HCT116 (cell line): ENCODE measurements around the gene TTC33. TPM values are rescaled to one million over a fixed set of nuclear protein-coding genes. Genes with fewer than 3 reads are reported as not detected.

ENCODE experiments used
- ATAC-seq: fragments of 200-7000 bp; cut with Tn5 transposase; 2 replicates; pipeline ENCODE4 v1.9.1; 2020; ENCODE audit warnings: mild to moderate bottlenecking, moderate library complexity
- BruUV-seq: library from RNA; stranded (reverse); fragments of 400-500 nt; replicated peaks from 2 replicates; lab custom pipeline; 2021; lab: Mats Ljungman, UMichigan
- CTCF ChIA-PET: fragments of 300-600 bp; sonication (Branson Sonifier 250); formaldehyde crosslinking; loops from one replicate; lab custom pipeline; 2021; ENCODE audit warnings: antibody characterized with exemption; lab: Charles Lee
- POLR2A ChIA-PET: fragments of 300-600, 350-600 bp; sonication (Branson Sonifier 250); formaldehyde crosslinking; loops from one replicate; lab custom pipeline; 2021; ENCODE audit warnings: antibody characterized with exemption; lab: Charles Lee
- RAD21 ChIA-PET, 2 experiments: fragments of 300-600 bp; sonication (Branson Sonifier 250); formaldehyde crosslinking; loops; one replicate each; lab custom pipeline; 2023; ENCODE audit warnings: low total read pairs in 2 of 2; ENCODE audit not compliant: uncharacterized antibody in 2 of 2, unreplicated experiment in 2 of 2, low non-redundant PET in 1 of 2; lab: Charles Lee
- DNase-seq: peaks from one replicate; pipeline ENCODE4 v3.0.0-alpha.2; 2010; ENCODE audit warnings: low read depth, low spot score
- H2AFZ ChIP-seq: fragments of 200-600 bp; shearing (Covaris generic), sonication (generic); 2 replicates; pipeline ENCODE4 v1.6.1; 2017; ENCODE audit warnings: low read depth, mixed run types, mixed read lengths, antibody characterized with exemption, low read length; ENCODE audit not compliant: poor library complexity, severe bottlenecking
- H3K27ac ChIP-seq: 2 replicates; pipeline ENCODE4 v1.5.1; 2012; ENCODE audit warnings: low read depth, low read length
- H3K27me3 ChIP-seq: fragments of 200-600 bp; sonication (generic); 2 replicates; pipeline ENCODE4 v1.6.1; 2016; ENCODE audit warnings: mixed run types, low read length, mixed read lengths; ENCODE audit not compliant: insufficient read depth
- H3K36me3 ChIP-seq, 2 experiments: fragments of 200-500 bp in 1 of 2; fragments of 200-600 bp in 1 of 2; sonication (Bioruptor generic) in 1 of 2; sonication (generic) in 1 of 2; 2 replicates each; pipeline versions ENCODE4 v1.5.1 to v1.6.1; 2014 to 2016; ENCODE audit warnings: low read length in 2 of 2, inconsistent platforms in 1 of 2, mixed read lengths in 1 of 2, mixed run types in 1 of 2; ENCODE audit not compliant: insufficient read depth in 2 of 2, control insufficient read depth in 1 of 2
- H3K4me1 ChIP-seq, 2 experiments: fragments of 200-600 bp in 1 of 2; sonication (generic) in 1 of 2; 2 replicates each; pipeline versions ENCODE4 v1.5.1 to v1.6.1; 2012 to 2017; ENCODE audit warnings: low read length in 2 of 2, inconsistent platforms in 1 of 2, mild to moderate bottlenecking in 1 of 2, mixed read lengths in 1 of 2, mixed run types in 1 of 2, moderate library complexity in 1 of 2; ENCODE audit not compliant: insufficient read depth in 2 of 2, control insufficient read depth in 1 of 2
- H3K4me2 ChIP-seq: fragments of 200-600 bp; sonication (generic); 2 replicates; pipeline ENCODE4 v1.6.1; 2017; ENCODE audit warnings: mixed run types, low read length, mixed read lengths
- H3K4me3 ChIP-seq, 2 experiments: fragments of 200-600 bp in 1 of 2; sonication (generic) in 1 of 2; replicated peaks in 1 of 2; 2 replicates each; pipeline ENCODE4 v1.5.1; 2011 to 2016; ENCODE audit warnings: low read length in 2 of 2, control low read depth in 1 of 2, low read depth in 1 of 2, mild to moderate bottlenecking in 1 of 2, mixed read lengths in 1 of 2, mixed run types in 1 of 2
- H3K79me2 ChIP-seq: fragments of 200-600 bp; sonication (generic); 2 replicates; pipeline ENCODE4 v1.6.1; 2017; ENCODE audit warnings: mild to moderate bottlenecking, mixed run types, low read length, moderate library complexity, mixed read lengths; ENCODE audit not compliant: insufficient read depth
- H3K9ac ChIP-seq: fragments of 200-600 bp; sonication (generic); 2 replicates; pipeline ENCODE4 v1.6.1; 2016; ENCODE audit warnings: low read length, mixed read lengths
- H3K9me2 ChIP-seq: fragments of 200-600 bp; sonication (generic), shearing (Covaris generic); 2 replicates; pipeline ENCODE4 v1.6.1; 2017; ENCODE audit warnings: mixed run types, mild to moderate bottlenecking, moderate library complexity; ENCODE audit not compliant: insufficient read depth
- H3K9me3 ChIP-seq, 2 experiments: fragments of 200-500 bp in 1 of 2; fragments of 200-600 bp in 1 of 2; sonication (Bioruptor generic) in 1 of 2; sonication (generic) in 1 of 2; 2 replicates each; pipeline ENCODE4 v1.6.1; 2014 to 2017; ENCODE audit warnings: low read length in 2 of 2, mixed read lengths in 2 of 2, inconsistent platforms in 1 of 2, low read depth in 1 of 2, mild to moderate bottlenecking in 1 of 2, mixed run types in 1 of 2, moderate library complexity in 1 of 2; ENCODE audit not compliant: control insufficient read depth in 1 of 2, insufficient read depth in 1 of 2
- H4K20me1 ChIP-seq: fragments of 200-600 bp; sonication (generic), shearing (Covaris generic); 2 replicates; pipeline ENCODE4 v1.6.1; 2017; ENCODE audit warnings: mixed run types, mild to moderate bottlenecking, moderate library complexity; ENCODE audit not compliant: insufficient read depth
- ATF3 ChIP-seq: IDR thresholded peaks from 2 replicates; pipeline ENCODE4 v1.6.1; 2012
- CBX3 ChIP-seq: IDR thresholded peaks from 2 replicates; pipeline ENCODE4 v1.6.1; 2012; ENCODE audit warnings: low read depth
- CEBPB ChIP-seq: IDR thresholded peaks from 2 replicates; pipeline ENCODE4 v1.6.1; 2012; ENCODE audit warnings: low read depth
- CTCF ChIP-seq, 3 experiments: fragments of 200-600 bp in 1 of 3; sonication (generic) in 1 of 3; IDR thresholded peaks in 2 of 3; conservative IDR thresholded peaks in 1 of 3; 2 replicates each; pipeline ENCODE4 v1.5.1; 2012 to 2017; ENCODE audit warnings: low read depth in 2 of 3, low read length in 2 of 3, antibody characterized with exemption in 1 of 3, borderline replicate concordance in 1 of 3, control low read depth in 1 of 3, mild to moderate bottlenecking in 1 of 3, mixed read lengths in 1 of 3, mixed run types in 1 of 3, moderate library complexity in 1 of 3; ENCODE audit not compliant: insufficient read depth in 1 of 3
- EGR1 ChIP-seq: IDR thresholded peaks from 2 replicates; pipeline ENCODE4 v1.6.1; 2012; ENCODE audit warnings: low read depth
- ELF1 ChIP-seq: IDR thresholded peaks from 2 replicates; pipeline ENCODE4 v1.6.1; 2012; ENCODE audit warnings: low read depth, borderline replicate concordance
- EZH2 ChIP-seq: fragments of 200-600 bp; sonication (generic); IDR thresholded peaks from 2 replicates; pipeline ENCODE4 v1.6.1; 2017; ENCODE audit warnings: antibody characterized with exemption, mixed run types
- EZH2phosphoT487 ChIP-seq: fragments of 200-600 bp; IDR thresholded peaks from 2 replicates; pipeline ENCODE4 v1.6.1; 2018; ENCODE audit warnings: antibody characterized with exemption, borderline replicate concordance
- FOSL1 ChIP-seq: IDR thresholded peaks from 2 replicates; pipeline ENCODE4 v1.6.1; 2012; ENCODE audit warnings: low read depth
- JUND ChIP-seq: IDR thresholded peaks from 2 replicates; pipeline ENCODE4 v1.6.1; 2012
- MAX ChIP-seq: IDR thresholded peaks from 2 replicates; pipeline ENCODE4 v1.6.1; 2012
- POLR2AphosphoS5 ChIP-seq: IDR thresholded peaks from 2 replicates; pipeline ENCODE4 v1.6.1; 2011; ENCODE audit warnings: mild to moderate bottlenecking, low read depth, low read length, moderate library complexity
- RAD21 ChIP-seq: IDR thresholded peaks from 2 replicates; pipeline ENCODE4 v1.6.1; 2012; ENCODE audit warnings: low read depth, mild to moderate bottlenecking
- SIN3A ChIP-seq: IDR thresholded peaks from 2 replicates; pipeline ENCODE4 v1.6.1; 2012; ENCODE audit warnings: low read depth
- SRF ChIP-seq: IDR thresholded peaks from 2 replicates; pipeline ENCODE4 v1.6.1; 2012; ENCODE audit warnings: low read depth
- ZNF274 ChIP-seq: fragments of 200-500 bp; sonication (Bioruptor generic); IDR thresholded peaks from 2 replicates; pipeline ENCODE4 v1.6.1; 2014; ENCODE audit warnings: mild to moderate bottlenecking, low read depth, low read length, inconsistent platforms
- intact Hi-C: fragments of 100-400 bp; cut with micrococcal nuclease; formaldehyde crosslinking; loops from 2 replicates; pipeline ENCODE4 v1.10.0; 2022
- total RNA-seq: library from RNA; stranded (reverse); gene quantifications from one replicate; pipeline ENCODE4 v1.2.1, GENCODE V29; 2021; ENCODE audit not compliant: unreplicated experiment
- TF ChIP-seq, protein P1 (sequence below): IDR thresholded peaks from 2 replicates; pipeline ENCODE4 v1.6.1; 2011; ENCODE audit warnings: mild to moderate bottlenecking, low read length, moderate library complexity; ENCODE audit not compliant: insufficient replicate concordance; ENCODE audit errors: extremely low read depth
- TF ChIP-seq, protein P2 (sequence below): IDR thresholded peaks from 2 replicates; pipeline ENCODE4 v1.6.1; 2012; ENCODE audit warnings: low read depth

TTC33 gene
- total RNA-seq, 1 experiment from 2014 or later, result 14.5 TPM

DNA sequence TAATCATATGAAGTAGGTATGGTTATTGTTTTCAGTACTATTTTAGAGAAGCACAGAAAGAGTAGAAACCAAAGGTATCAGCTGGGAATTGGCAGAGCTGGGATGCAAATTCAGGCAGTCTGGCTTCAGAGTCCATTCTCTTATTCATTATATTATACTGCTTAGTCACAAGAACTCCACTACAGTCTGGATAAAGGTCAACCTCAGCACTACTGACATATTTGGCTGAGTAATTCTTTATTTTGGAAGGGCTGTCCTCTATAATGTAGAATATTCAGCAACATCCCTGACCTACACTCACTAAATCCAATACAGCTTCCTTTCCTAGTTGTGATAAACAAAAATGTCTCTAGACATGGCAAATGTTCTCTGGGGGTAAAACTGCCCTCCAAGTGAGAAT, 38.5 kb downstream of the TTC33 start:
- DNase-seq (no peak), ATAC-seq (no peak)
- no peaks in the 10 kb centered on the region for H4K20me1 ChIP-seq
- H3K9ac ChIP-seq, result no peak overlapping the region
- H3K4me2 ChIP-seq, result no peak overlapping the region
- no peaks in the 10 kb centered on the region for H3K27me3 ChIP-seq
- BruUV-seq, result no TSS peak
- H3K4me3 ChIP-seq, result no peak overlapping the region
- H3K4me1 ChIP-seq, result no peaks in the 10 kb centered on the region
- H3K9me3 ChIP-seq, result no peaks in the 10 kb centered on the region
- no peaks in the 10 kb centered on the region for H3K79me2 ChIP-seq
- ChIA-PET RAD21 (no interaction called here), POLR2A (no interaction called here), CTCF (no interaction called here)
- TF ChIP-seq CTCF (IDR thresholded peaks at IDR 0.05 in 2 of 3, conservative IDR thresholded peaks at IDR 0.05 in 1 of 3; ENCODE audit: borderline replicate concordance in 1 of 3, insufficient read depth in 1 of 3, low read depth in 2 of 3, low read length in 2 of 3), result no peak
- no peak for TF ChIP-seq EGR1
- TF ChIP-seq EZH2phosphoT487, result no peak
- TF ChIP-seq SIN3A, result no peak
- no peak for TF ChIP-seq EZH2
- no peak for TF ChIP-seq MAX
- TF ChIP-seq ZNF274, result no peak
- TF ChIP-seq POLR2AphosphoS5, result no peak
- TF ChIP-seq FOSL1, result no peak
- TF ChIP-seq RAD21, result no peak
- TF ChIP-seq JUND, result no peak
- TF ChIP-seq, protein P1, sequence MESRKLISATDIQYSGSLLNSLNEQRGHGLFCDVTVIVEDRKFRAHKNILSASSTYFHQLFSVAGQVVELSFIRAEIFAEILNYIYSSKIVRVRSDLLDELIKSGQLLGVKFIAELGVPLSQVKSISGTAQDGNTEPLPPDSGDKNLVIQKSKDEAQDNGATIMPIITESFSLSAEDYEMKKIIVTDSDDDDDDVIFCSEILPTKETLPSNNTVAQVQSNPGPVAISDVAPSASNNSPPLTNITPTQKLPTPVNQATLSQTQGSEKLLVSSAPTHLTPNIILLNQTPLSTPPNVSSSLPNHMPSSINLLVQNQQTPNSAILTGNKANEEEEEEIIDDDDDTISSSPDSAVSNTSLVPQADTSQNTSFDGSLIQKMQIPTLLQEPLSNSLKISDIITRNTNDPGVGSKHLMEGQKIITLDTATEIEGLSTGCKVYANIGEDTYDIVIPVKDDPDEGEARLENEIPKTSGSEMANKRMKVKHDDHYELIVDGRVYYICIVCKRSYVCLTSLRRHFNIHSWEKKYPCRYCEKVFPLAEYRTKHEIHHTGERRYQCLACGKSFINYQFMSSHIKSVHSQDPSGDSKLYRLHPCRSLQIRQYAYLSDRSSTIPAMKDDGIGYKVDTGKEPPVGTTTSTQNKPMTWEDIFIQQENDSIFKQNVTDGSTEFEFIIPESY, result no peak
- TF ChIP-seq ELF1, result no peak
- TF ChIP-seq, protein P2, sequence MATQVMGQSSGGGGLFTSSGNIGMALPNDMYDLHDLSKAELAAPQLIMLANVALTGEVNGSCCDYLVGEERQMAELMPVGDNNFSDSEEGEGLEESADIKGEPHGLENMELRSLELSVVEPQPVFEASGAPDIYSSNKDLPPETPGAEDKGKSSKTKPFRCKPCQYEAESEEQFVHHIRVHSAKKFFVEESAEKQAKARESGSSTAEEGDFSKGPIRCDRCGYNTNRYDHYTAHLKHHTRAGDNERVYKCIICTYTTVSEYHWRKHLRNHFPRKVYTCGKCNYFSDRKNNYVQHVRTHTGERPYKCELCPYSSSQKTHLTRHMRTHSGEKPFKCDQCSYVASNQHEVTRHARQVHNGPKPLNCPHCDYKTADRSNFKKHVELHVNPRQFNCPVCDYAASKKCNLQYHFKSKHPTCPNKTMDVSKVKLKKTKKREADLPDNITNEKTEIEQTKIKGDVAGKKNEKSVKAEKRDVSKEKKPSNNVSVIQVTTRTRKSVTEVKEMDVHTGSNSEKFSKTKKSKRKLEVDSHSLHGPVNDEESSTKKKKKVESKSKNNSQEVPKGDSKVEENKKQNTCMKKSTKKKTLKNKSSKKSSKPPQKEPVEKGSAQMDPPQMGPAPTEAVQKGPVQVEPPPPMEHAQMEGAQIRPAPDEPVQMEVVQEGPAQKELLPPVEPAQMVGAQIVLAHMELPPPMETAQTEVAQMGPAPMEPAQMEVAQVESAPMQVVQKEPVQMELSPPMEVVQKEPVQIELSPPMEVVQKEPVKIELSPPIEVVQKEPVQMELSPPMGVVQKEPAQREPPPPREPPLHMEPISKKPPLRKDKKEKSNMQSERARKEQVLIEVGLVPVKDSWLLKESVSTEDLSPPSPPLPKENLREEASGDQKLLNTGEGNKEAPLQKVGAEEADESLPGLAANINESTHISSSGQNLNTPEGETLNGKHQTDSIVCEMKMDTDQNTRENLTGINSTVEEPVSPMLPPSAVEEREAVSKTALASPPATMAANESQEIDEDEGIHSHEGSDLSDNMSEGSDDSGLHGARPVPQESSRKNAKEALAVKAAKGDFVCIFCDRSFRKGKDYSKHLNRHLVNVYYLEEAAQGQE, result no peak
- TF ChIP-seq CBX3, result no peak
- no peak for TF ChIP-seq CEBPB
- no peak for TF ChIP-seq SRF
- no peak for TF ChIP-seq ATF3
- H2AFZ ChIP-seq, result no peak overlapping the region
- intact Hi-C loops, result loop anchor here (10.0 kb wide), 1 partner anchor 58 kb away; no protein-coding TSS in a partner anchor
- H3K9me2 ChIP-seq, result no peaks in the 10 kb centered on the region
- H3K27ac ChIP-seq, result no peak overlapping the region
- H3K36me3 ChIP-seq, result no peaks in the 10 kb centered on the region; a peak in 1 of 4 replicates
